ENCODE data around the gene DEPDC1B. TPM values are rescaled to one million over a fixed set of nuclear protein-coding genes. Genes with fewer than 3 reads are reported as not detected.

Gene DEPDC1B
- total RNA-seq (2022; extraction: Qiagen RNA extraction), result 13.2 to 17.6 TPM (median 15.0 TPM) in 5 replicates

GRCh38 chr5:60699609-60700415 is at the start of gene DEPDC1B:
Gene DEPDC1B (minus strand): TSS chr5:60700166. CDS start chr5:60700093, 73 bp downstream.

Other genes with a start within 250 kb of the DEPDC1B start
- 8.4 to 14.7 TPM (median 10.7 TPM) in 5 replicates for gene ELOVL7, start 144.1 kb upstream of the DEPDC1B start, total RNA-seq (2022; extraction: Qiagen RNA extraction)
- gene ERCC8, start 244.9 kb upstream of the DEPDC1B start, total RNA-seq (2022; extraction: Qiagen RNA extraction), result 11.7 to 21.1 TPM (median 13.8 TPM) in 5 replicates
- 67.8 to 84.2 TPM (median 74.7 TPM) in 5 replicates for gene NDUFAF2, start 245.0 kb upstream of the DEPDC1B start, total RNA-seq (2022; extraction: Qiagen RNA extraction)

Data from A549 treated with Hydrocortisone at 1 μM for 4 hours (cell line).